BJ (cell line): ENCODE results near the gene CHRNA4. TPM values are rescaled to one million over a fixed set of nuclear protein-coding genes. Genes with fewer than 3 reads are reported as not detected.

Experiments used
- CTCF ChIA-PET: fragments of 350-600 bp; formaldehyde crosslinking; extraction: SDS; loops from one replicate; lab custom pipeline; 2021; ENCODE audit warnings: antibody characterized with exemption, inconsistent platforms; lab: Yijun Ruan, JAX
- POLR2A ChIA-PET: fragments of 300-600 bp; sonication (Branson Sonifier 250); formaldehyde crosslinking; extraction: SDS; loops from one replicate; lab custom pipeline; 2021; ENCODE audit warnings: antibody characterized with exemption; lab: Charles Lee
- DNase-seq: peaks from one replicate; pipeline ENCODE4 v3.0.0-alpha.2; 2011; ENCODE audit warnings: low read depth
- H3K27me3 ChIP-seq: 2 replicates; pipeline ENCODE4 v1.6.0; 2011; ENCODE audit warnings: low read length; ENCODE audit not compliant: control insufficient read depth, insufficient read depth
- H3K36me3 ChIP-seq: 2 replicates; pipeline ENCODE4 v1.5.1; 2011; ENCODE audit warnings: low read length; ENCODE audit not compliant: control insufficient read depth, insufficient read depth
- H3K4me3 ChIP-seq: 2 replicates; pipeline ENCODE4 v1.5.1; 2011; ENCODE audit warnings: low read depth, mild to moderate bottlenecking, control low read depth, low read length
- polyA plus RNA-seq: library from polyadenylated mRNA; depleted of rRNA; stranded (reverse); fragments of >200 nt; gene quantifications from 2 replicates; pipeline ENCODE4 v1.2.3, GENCODE V29; 2011
- TF ChIP-seq, protein P1 (sequence below): IDR thresholded peaks from 2 replicates; pipeline ENCODE4 v1.5.1; 2011; ENCODE audit warnings: low read depth, mild to moderate bottlenecking, control low read depth, inconsistent platforms, low read length, moderate library complexity; ENCODE audit not compliant: insufficient read depth

CHRNA4 gene
- polyA plus RNA-seq, 1 experiment = not detected

DNA sequence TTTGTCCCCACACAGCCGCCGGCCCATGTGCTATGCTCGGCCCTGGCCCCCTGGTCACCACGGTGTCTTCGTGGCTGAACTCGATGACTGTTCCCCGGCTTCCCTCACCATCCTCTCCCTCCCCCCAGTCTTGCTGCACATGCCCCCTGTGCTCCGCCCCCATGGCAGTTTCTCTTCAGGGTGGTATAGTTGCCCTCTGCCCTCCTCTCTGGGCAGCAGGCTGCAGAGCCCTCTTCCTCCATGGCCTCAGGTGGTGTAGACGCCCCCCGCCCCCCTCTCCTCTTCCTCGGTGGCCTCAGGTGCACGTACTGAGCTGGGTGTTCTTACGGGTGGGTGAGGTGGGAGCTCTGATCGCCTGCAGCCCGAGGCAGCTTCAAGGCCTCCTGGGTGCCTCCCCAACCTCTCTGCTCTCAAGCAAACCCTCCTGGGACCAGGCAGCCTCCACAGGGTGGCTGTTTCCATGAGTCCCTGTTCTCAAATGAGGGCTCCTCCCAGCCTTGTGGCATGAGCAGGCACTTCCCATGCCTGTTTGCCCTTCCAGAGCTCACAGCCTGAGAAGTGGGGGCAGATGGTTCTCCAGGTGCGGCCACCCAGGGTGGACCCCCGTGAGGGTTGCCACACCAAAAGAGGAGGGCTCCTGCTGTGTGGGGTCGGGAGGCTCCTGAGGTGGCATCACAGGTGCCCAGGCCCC lies 43.4 kb downstream of the CHRNA4 start:
- Histone ChIP-seq H3K36me3 (no peaks in the 10 kb centered on the region), H3K27me3 (peaks cover 3% of the 10 kb centered on the region), H3K4me3 (no peak overlapping the region)
- DNase-seq = no peak
- CTCF ChIA-PET = interaction anchor here (3.4 kb wide), 1 partner anchor 8 kb away, joined by 26 read pairs; no protein-coding TSS in a partner anchor
- TF ChIP-seq, protein P1, sequence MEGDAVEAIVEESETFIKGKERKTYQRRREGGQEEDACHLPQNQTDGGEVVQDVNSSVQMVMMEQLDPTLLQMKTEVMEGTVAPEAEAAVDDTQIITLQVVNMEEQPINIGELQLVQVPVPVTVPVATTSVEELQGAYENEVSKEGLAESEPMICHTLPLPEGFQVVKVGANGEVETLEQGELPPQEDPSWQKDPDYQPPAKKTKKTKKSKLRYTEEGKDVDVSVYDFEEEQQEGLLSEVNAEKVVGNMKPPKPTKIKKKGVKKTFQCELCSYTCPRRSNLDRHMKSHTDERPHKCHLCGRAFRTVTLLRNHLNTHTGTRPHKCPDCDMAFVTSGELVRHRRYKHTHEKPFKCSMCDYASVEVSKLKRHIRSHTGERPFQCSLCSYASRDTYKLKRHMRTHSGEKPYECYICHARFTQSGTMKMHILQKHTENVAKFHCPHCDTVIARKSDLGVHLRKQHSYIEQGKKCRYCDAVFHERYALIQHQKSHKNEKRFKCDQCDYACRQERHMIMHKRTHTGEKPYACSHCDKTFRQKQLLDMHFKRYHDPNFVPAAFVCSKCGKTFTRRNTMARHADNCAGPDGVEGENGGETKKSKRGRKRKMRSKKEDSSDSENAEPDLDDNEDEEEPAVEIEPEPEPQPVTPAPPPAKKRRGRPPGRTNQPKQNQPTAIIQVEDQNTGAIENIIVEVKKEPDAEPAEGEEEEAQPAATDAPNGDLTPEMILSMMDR = no peak
- POLR2A ChIA-PET = no interaction called here

DNA sequence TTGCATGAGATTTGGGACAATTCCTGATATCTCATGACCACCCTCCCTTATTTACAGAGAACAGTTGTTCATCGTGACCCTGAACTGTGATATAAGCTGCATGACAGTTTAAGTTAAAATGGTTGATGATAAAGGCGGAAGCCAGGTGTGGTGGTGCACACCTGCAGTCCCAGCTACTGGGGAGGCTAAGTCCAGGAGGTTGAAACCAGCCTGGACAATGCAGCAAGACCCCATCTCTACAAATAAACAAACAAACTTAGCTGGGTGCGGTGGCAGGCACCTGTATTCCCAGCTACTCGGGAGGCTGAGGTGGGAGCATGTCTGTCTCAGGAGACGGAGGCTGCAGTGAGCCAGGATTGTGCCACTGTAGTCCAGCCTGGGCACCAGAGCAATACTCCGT lies 44.1 kb downstream of the CHRNA4 start:
- Histone ChIP-seq H3K4me3 (no peak overlapping the region), H3K36me3 (no peaks in the 10 kb centered on the region), H3K27me3 (no peaks in the 10 kb centered on the region; the same call in 1 of the 2 replicates)
- ChIA-PET POLR2A (no interaction called here), CTCF (interaction anchor here (3.4 kb wide), 1 partner anchor 7 kb away, joined by 26 read pairs; no protein-coding TSS in a partner anchor)
- TF ChIP-seq, protein P1 = no peak
- no peak for DNase-seq

DNA sequence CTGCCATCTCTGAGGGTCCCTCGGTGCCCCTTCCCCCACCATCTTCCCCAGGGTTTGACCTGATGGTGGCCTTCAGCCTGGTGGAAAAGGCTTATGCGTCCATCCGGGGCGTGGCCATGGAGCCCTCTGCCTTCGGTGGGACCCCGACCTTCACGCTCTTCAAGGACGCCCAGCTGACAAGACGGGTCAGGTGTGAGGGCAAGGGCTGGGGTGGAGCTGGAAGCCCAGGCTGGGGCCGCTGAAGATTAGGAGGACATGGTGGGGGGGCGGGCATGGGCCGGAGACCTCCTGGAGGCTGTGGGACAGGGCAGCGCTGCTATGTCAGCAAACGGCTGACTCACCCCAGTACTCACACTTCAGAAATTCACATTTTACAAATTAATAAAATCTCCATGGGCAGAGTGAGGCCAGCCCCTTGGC lies 44.6 kb downstream of the CHRNA4 start:
- Histone ChIP-seq H3K36me3 (no peaks in the 10 kb centered on the region), H3K27me3 (no peaks in the 10 kb centered on the region; the same call in 1 of the 2 replicates), H3K4me3 (no peak overlapping the region)
- POLR2A ChIA-PET = no interaction called here
- DNase-seq = no peak
- CTCF ChIA-PET = interaction anchor here (1.1 kb wide), 1 partner anchor 261 kb away, joined by 3 read pairs; no protein-coding TSS in a partner anchor
- TF ChIP-seq, protein P1 = no peak

DNA sequence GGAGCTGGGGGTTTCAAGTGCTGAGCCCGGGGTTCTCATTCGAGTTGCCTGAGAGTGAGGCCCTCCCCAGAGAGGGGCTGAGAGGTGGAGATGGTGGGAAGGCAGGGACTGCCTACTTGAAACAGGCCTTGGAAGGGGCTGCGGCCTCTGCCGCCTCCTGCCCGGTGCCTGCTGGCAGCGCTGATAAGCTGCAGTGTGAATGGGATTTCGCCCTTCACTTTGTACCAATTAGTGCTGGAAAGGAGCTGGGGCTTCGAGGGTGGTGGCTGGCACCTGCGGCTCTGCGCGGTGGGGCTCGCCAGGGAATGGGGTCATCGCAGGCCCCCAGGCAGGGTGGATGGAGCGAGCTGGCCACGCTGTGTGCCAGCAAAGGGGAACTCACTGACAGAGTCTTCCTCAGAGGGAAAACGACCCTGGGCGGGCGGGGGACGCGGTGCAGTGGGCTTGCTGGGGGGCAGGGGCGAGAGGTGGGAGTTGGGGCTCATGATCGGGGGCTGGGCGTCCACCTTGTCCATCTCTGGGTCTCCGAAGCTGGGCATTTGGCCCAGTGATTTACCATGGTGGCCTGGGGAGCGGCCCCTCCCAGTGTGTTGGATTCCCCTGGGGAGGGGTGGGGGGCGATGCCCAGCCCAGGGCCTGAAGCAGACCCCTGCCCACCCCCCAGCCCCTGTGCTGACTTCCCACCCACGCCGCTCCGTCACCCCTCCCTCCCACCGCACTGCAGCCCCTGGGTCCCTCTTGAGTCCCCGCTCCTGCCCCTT lies 45.2 kb downstream of the CHRNA4 start:
- Histone ChIP-seq H3K36me3 (no peaks in the 10 kb centered on the region), H3K4me3 (no peak overlapping the region), H3K27me3 (no peaks in the 10 kb centered on the region)
- ChIA-PET POLR2A (no interaction called here), CTCF (interaction anchor here (1.1 kb wide), 1 partner anchor 261 kb away, joined by 3 read pairs; no protein-coding TSS in a partner anchor)
- TF ChIP-seq, protein P1 = no peak
- no peak for DNase-seq

DNA sequence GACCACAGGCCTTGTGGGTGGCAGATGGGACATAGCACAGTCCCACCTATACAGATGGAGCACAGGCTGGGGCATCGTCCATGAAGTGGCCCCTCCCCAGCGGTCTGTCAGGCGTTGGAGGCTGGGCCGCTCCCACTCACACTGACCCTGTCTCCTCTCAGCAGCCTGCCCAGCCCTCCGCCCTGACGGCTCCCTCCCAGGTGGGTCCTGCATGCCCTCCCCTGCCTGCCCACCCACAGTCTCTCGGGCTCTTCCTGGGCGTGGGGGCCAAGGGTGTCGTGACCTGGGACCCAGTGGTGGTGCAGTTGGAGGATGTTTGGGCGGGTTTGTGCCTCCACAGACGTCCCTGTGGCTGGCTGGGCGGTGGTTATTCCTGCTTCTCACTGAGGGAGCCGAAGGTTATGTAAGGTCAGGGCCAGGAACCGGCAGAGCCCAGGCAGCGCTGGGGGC lies 45.9 kb downstream of the CHRNA4 start:
- CTCF ChIA-PET = interaction anchor here (1.1 kb wide), 1 partner anchor 260 kb away, joined by 3 read pairs; no protein-coding TSS in a partner anchor
- H3K4me3 ChIP-seq = no peak overlapping the region
- no peaks in the 10 kb centered on the region for H3K27me3 ChIP-seq
- H3K36me3 ChIP-seq = no peaks in the 10 kb centered on the region
- TF ChIP-seq, protein P1 = no peak
- DNase-seq = no peak
- POLR2A ChIA-PET = no interaction called here
